NCI-H345 treated with DMSO at 0.1 percent for 48 hours (cell line): ENCODE results near the gene ARL15.
"Not testable (repeated sequence)": the region's sequence is repeated elsewhere in the genome, so short reads cannot be mapped to it uniquely, and the experiment has no call there.

Source experiments
- DNase-seq: peaks from one replicate; lab custom pipeline; 2025; ENCODE audit not compliant: unreplicated experiment; lab: John Stamatoyannopoulos, UW

Gene ARL15

DNA sequence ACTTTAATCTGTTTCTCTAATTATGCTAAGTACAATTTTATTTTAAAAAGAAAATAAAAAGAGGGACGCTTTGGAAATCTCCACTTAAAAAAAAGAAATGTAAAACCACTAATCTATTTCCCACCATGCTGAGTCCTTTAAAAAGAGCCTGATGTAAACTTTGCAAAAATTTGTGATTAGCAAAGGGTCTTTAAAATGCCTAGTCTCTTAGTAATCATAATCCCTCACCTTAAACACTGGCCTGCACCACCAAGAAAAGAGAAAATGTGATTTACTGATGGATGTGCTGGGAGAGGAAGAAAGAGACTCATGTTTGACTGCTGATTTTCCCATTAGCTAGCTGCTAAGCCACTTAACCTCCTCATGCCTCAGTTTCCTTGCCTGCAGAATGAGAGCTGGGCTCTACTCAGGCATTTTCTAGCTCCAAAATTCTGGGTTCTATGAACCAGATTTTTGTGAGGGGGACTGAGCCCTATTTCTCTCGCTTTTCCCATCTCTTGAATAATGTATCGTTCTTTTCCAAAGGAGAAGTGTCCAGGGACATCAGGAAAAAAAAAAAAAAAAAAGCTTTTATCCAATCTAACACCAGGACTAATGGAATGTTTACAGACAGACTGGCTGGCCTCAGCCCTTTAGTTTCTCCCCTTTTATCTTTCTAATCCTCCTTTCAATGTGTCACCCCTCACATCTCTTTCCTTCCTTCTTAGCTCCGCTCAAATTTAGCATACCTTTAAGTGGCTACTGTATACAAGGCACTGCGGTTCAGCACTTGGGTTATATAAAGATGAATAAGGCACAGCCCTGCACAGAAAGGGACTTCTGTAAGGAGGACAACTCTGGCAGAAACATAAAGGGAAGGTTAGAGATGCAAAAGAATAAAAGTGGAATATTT is 312.4 kb downstream of the ARL15 start:
- DNase-seq, result no peak

DNA sequence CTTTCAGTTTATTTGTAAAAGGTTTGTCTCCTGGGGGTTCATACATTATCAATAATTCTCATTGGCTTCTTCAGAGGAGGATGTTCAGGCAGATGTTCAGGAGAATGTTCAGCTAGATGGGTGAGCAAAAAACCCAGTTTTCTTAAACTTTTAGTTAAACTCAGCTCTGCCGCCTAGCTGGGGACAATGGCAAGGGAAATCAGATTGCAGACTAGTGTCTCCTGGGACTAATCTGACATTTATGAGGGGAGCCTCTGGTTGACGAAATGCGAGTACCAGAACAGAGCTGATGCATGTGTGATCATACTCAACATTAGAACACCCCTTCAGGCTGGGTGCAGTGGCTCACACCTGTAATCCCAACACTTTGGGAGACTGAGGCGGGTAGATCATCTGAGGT is 314.4 kb downstream of the ARL15 start:
- no peak for DNase-seq

DNA sequence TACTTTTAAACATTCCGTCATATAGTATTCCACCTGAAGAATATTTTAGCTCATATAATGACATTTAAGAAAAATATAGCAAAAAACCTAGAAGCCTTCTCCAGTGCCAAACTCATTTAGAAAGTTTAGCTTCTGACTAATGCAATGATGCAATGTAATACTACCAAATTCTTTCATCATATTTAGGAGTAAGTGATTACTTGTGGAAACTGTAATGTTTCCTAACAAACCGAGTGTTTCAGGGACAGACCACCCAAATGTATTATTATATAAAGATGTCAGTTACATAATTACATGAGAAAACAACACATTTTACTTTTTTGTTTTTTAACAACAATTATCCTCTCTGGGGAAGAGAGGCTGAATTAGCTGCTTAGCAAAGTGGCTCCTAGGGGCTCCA is 316.2 kb downstream of the ARL15 start:
- no peak for DNase-seq

DNA sequence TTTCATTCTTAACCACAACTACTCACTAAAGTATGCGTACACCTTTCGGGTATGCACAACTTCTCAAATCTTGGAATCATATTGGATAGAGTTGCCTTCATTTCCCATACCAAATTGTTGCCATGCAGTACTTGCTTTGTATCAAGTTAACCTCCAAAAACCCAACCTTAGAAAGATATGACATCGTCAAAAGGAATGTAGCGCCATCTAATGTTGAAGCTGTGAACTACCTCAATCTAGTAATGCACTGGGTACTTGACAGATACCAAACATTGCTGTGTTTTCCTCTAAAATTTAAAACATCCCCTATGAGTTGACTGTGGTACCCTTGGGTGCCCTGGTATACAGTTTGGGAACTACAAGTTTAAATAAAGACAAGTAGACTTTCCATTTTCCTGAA is 318.4 kb downstream of the ARL15 start:
- DNase-seq, result peak; percentile 8

DNA sequence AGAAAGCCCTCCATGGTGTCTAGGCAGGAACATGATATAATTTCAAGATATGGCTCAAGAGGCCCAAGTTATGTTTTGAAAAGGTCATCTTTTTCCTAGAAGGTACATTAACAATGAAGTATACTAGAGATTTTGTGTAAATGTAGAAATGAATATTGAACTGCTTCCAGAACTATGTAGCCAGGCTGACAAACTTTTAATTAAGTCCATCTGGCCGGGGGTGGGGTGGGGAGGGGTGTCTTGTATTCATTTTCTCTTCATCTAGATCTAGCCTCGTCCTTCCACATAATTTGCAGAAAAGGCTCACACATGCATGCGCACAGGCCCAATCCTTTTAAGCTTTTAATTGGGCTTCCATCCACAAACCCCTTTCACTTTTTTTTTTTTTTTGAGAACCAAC is 323.3 kb downstream of the ARL15 start:
- no peak for DNase-seq

DNA sequence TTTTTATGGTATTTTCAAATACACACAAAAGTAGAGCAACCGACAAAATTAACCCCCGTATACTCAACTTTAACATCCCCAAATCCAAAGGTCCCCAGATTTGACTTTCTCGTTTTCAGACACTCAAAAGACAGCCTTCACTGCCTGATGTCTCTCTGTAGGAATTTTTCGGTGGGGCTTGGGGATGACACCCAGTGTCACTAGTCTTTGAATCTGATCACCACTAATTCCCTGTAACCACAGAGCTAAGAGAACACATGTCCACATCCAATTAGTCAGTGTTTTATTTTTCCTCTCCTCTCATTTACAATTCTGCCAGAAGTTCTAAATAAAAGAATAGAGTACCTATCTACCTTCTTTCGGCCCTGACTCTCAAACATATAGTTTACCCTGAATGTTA is 324.6 kb downstream of the ARL15 start:
- DNase-seq, result no peak

DNA sequence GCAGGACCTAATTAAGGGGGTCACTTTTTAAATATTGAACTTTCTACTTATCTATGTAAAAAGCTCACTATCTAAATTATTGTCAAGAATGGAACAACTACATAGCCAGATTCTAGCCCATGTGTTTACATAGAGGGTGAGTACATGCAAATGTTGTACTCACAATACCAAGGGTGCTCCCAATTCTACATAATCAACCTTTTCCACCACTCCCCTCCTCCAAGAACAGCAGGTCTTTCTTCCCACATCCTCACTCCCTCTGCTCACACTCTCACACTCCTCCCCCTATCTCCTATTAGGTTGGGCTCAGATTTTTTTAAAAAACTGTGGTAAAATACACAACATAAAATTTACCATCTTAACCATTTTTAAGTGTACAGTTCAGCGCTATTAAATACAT is 325.4 kb downstream of the ARL15 start:
- DNase-seq, result no peak

DNA sequence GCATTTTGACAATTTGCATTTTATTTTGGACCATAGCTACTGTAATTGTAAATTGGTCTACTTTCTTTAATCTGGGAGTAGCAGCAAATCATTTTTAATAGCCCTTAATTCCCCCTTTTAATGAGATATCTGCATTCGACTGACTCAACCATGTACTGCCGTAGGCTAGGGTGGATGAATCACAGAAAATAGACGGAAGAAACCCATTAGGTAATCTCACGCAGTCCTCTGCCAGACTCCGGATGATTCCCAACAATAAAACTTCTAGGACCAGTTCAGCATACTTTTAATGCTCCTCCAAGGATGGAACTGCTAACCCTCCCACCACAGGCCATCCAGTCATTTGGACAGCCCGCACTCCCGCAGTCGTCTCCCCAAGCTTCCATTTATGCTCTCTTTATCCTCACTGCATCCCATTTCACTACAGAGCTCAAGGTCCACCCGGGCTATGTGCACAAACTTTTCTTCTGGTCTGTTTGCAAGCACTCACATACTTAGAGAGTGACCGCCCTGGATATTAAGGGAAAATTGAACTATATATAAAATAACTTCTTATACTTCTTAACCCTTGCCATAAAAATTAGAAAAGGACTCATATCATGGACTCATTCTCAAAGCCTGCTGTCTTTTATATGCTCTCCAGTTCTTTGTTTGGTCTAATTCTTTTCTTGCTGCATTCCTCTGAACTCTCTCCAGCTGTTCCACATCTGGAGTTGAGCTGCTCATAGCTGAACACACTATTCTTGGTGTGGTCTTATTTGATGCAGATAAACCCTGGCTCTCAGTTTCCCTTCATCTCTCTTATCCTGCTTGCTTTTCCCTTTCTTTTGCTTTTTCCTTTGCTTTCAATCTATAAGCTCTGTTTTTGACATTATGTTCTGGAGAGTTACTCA is 326.6 kb downstream of the ARL15 start:
- DNase-seq, result no peak

DNA sequence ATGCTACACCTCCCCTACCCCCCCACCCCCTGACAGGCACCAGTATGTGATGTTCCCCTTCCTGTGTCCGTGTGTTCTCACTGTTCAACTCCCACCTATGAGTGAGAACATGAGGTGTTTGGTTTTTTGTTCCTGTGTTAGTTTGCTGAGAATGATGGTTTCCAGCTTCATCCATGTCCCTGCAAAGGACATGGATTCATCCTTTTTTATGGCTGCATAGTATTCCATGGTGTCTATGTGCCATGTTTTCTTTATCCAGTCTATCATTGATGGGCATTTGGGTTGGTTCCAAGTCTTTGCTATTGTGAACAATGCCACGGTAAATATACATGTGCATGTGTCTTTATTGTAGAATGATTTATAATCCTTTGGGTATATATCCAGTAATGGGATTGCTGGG is 328.1 kb downstream of the ARL15 start:
- not testable (repeated sequence) for DNase-seq

DNA sequence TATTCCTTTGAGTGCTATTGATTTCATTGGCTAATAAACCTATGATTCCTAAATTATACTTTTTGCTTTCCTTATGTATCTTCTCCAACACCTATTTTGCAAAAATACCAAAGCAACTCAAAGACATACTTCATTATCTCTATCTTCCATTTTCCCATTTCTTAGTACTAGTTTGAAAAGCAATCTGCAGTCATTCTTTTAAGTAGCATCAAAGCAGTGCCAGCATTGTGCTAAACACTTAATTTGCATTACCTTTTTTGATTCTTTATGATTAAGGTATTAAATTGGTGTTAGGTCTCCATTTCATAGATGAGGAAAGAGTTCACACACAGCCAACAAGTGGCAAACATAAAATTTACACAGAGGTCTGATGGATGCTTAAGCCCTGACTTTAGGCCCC is 330.3 kb downstream of the ARL15 start:
- DNase-seq, result no peak

DNA sequence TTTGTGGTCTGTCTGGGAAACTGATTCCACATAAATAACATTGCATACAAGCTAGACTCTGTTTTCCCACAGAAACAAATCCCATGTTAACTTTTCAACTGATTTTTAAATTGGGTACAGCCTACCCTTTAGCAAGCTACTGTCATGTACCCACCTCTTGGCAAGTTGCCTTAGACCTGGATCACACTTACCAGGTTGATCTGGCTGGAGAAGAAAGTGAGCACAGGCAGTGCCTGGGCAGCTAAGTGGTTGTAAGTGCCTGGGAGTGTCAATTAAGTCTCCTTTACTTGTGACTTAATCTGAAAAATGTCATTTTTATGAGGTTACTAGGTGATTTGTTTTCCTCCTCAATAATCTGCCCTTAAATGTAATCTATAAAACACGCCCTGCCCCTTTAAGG is 336.4 kb downstream of the ARL15 start:
- no peak for DNase-seq

DNA sequence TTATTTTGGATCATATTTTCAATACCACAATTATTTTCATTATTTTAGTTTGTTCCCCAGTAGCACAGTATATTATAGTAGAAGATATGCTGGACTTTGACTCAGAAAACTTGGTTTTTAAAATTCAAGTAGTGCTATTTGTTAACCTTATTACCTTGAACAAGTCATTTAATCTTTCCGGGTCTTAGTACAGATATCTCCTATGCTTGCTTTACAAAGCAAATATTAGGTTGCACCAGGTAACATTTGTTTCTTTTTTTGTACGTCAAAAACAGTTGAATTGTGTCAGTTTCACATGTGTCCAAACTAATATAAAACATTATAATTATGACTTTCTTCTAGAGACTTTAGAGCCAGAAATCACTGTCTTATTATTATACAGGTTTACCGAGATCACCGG is 338.1 kb downstream of the ARL15 start:
- no peak for DNase-seq

DNA sequence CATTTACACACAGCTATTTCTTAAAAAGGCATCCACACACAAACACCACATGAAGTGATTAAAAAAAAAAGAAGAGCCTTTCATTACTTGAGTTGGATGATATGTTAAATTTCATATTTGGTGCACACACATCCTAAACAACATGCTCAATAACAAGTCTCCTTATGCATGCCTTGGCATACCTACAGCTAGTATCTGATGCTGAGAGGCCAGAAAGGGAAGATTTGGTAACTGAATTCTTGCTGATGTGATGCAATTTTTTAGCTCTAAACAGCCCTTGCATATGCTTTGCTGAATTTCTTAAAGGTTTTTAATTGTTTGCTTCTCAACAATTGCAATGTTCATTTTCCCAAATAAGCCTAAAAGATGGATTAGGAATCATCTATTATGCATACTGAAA is 338.8 kb downstream of the ARL15 start:
- no peak for DNase-seq

DNA sequence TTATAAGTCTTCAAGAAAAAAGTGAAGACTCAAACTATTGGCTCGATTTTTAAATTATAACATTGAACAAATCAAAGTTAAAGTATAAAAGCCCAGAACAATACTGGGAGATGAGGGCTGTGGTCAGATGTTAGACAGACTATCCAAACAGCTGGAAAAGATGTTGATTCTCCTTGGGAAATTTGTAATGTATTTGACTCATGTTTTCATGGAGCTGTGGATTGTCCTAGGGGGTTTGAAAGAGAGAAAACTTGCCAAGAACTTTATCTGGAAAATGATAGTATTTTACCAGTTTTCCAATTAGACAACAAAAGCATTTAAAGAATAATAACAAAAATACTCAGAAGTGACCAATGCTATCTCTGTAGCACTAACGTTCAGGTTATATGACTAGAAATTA is 339.2 kb downstream of the ARL15 start:
- DNase-seq, result no peak

DNA sequence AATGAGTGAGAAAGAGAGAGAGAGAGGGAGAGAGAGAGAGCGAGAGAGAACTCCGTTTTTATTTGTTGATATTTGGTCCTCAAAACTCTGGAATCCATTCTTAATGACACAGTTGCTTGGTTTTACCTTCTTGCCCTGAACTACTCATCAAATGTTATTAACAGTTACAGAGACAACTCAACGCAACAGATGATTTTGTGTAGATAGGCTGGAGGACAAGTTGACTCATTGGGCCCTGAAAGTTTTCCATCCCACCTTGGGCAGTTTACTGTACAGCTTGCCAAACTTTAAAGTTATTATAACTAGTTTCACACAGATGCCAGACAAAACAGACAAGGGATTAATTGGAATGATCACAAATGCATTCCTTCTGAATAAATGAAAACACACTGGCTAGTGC is 339.9 kb downstream of the ARL15 start:
- DNase-seq, result no peak

DNA sequence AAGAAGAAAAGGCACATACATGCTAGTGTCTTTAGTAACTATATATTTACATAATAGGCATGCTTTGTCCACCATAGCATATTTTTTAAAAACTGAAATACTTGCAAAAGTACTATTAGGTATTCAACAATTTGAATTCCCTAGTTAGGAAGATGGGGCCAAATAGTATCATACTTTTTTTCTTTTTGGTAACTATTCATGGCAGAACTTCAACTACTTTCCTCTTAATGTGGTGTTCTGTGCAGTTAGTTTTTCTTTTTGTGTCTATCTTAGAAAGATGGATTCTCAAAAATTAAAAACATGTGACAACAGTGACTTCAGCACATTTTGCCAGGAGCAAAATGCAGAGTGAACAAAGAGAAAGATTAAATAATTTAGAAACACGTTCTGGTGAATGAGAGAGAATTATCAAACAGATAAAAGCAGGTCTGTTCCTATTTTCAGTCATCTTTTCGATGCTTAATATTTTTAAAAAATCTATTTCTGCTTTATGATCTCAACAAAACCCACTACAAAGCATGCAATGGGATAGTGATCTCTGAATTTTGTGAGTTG is 341.1 kb downstream of the ARL15 start:
- DNase-seq, result no peak

DNA sequence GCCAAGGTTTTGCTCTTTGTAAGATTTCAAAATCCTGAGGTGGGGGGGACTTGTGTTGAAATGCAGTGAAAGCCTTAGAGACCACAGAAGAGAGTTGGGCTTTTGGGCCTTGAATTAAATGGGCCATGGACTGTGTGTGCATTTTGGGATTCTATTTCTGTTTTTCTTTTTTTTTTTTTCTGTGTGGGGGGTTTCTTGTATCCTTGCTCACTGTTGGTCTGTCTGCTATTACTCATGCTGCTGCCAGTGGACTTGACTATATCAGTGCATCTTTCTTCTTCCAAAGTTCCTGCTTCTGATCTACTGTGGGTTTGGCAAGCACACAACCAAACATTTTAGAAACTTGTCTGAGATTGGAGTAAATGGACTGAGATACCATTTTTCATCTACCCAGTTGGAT is 344.9 kb downstream of the ARL15 start:
- no peak for DNase-seq

DNA sequence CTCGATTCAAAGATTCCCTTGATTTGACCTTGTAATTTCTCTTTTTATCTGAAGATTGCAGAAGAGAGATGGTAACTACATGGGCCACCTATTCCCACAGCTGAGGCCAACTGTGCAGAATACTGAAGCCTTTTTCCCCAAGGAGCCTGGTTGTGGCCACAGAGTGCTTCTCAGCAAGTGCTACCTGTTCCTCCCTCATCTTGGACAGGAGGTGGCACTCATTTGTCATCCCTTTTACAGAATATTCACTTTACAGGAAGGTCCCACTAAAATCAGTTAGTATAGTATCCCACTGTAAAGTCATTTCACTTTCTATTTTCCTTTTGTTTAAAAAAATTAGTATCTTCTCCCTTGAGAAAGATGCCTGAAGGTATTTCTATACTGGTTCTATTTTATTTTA is 346.4 kb downstream of the ARL15 start:
- DNase-seq, result no peak

DNA sequence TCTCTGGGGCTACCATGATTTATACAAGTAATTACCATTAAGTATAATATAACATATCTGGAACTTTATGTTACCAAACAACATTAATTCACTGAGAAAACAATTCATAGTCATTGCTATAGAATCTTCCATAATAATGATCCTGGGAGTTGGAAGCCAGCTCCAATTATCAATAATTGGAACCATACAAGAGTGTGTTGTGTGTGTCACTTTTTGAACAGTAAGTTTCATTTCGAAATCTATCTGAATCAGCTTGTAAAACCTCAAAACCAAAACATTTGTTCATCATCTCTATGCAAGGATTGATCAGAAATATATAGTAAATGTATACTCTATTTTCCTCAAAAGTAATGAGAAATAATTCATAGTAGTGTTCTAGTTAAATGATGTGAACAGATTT is 348.1 kb downstream of the ARL15 start:
- DNase-seq, result no peak

DNA sequence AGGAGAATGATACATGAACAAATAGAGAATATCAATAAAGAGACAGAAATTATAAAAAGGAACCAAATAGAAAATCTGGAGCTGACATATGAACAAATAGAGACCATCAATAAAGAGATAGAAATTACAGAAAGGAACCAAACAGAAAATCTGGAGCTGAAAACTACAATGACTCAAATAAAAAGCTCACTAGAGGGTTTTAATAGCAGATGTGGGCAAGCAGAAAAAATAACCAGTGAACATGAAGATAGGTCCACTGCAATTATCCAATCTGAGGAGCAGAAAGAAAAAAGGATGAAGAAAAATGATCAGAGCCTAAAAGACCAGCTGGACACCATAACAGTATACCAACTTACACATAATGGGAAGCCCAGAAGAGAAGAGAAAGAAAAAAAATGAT is 353.7 kb downstream of the ARL15 start:
- DNase-seq, result no peak

DNA sequence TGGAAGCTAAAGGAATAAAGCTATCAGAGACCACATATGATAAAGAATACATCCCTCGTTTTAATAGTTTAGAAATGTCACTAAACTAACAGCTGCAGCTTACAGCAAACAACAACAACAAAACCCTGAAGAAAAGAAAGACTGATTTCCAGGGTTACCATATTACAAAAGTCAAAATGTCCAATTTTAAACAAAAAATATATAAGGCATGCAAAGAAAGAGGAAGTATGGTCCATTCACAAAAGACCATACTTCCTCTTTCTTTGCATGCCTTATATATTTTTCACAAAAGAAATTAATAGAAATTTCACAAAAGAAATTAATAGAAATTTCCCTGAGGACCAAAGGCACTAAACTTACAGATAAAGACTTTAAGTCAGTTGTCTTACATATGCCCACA is 354.2 kb downstream of the ARL15 start:
- DNase-seq, result no peak

DNA sequence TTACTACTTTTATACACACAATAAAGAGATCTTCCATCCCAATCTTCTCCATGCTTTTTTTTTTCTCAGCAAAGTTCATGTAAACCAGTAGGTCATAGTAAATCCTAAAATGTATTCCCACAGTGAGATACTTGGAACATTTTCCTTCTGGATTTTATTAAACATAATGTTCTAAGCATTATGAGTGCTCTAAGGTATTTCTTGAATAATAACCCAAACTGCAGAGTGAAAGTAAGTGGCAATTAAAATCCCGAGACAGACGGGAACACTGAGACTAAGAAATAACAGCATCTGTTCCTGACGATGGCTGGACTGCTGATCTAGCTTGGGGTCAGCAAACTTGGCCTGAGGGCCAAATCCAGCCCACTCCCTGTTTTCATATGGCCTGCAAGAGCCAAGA is 359.8 kb downstream of the ARL15 start:
- DNase-seq, result no peak
